Fibroblast of gingiva (primary cell): ENCODE measurements around the gene LRBA.
"Not testable (repeated sequence)": the region's sequence is repeated elsewhere in the genome, so short reads cannot be mapped to it uniquely, and the experiment has no call there.

Experiments used
- DNase-seq: peaks from one replicate; pipeline ENCODE4 v3.0.0-alpha.2; 2011; ENCODE audit warnings: low read depth

The LRBA gene

DNA sequence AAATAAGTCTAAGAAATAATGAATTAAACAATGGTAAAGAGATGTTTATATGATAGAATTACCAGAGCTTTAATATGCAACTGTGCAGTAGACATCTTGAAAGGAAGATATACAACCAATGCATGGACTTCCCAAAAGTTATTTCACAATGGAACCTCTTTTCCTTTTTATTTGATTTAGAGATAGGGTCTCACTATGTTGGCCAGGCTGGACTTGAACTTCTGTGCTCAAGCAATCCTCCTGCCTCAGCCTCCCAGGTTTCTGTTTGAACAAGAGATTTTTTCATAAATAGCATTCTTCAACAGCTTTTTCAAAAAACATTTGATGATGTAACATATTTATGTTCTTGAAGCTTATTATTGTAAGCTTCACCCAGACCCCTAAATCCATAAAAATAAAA, 72.0 kb downstream of the LRBA start:
- DNase-seq: no peak

DNA sequence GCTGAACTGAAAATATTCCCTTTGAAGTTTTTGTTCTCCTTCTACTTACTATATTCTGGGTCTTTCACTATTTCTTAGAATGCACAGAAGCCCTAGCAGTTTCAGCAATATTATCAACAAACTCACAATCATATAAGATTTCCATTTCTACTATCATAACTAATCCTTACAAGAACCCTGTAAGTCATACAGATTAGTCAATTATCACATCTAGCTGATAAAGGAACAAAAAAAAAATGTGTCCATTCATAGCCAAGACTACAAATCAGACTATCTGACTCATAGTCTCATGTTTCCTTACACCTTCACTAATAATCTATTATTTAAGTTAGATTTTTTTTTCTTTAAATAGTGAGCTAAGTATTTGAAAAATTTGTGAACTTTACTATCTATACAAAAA, 72.5 kb downstream of the LRBA start:
- no peak for DNase-seq

GRCh38 chr4:150940123-150940522, 75.0 kb downstream of the LRBA start:
- DNase-seq: no peak

DNA sequence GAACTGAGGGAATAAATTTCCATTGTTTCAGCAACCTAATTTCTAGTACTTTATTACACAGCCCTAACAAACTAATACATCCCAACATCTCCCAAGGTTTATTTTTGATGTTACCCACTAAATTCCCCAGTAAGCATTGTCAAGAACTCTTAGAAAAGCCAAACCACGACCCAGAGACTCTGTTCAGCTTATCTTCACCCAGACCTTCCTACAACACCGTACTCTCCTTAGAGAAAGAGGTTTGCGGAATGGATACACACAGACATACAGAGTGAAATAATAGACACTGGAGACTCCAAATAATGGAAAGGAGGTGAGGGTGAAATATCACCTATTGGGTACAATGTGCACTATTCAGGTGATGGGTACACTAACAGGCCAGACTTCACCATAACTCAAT, 75.6 kb downstream of the LRBA start:
- no peak for DNase-seq

- DNase-seq: no peak
These were observed 76.1 kb downstream of the LRBA start for GRCh38 chr4:150938873-150939499.

GRCh38 chr4:150938417-150938816, 76.7 kb downstream of the LRBA start:
- no peak for DNase-seq

DNA sequence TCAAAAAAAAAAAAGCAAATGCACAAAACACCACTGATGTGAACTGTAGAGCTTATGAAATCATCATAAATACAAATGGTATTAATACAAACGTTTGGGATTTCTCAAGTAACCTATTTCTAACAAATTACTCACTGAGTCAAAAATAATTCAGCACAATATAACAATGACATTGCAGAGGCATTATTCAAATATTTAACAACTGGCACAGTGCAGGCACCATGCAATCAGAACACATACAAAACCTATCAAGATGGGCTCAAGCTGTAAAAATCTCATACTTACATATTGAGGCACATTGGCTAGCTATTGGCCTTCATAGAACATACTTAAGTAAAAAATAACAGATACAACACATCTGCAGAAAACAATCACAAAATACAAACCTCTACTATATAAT, 81.1 kb downstream of the LRBA start:
- DNase-seq: peak; percentile 2

GRCh38 chr4:150931796-150932195, 83.3 kb downstream of the LRBA start:
- DNase-seq: no peak

DNA sequence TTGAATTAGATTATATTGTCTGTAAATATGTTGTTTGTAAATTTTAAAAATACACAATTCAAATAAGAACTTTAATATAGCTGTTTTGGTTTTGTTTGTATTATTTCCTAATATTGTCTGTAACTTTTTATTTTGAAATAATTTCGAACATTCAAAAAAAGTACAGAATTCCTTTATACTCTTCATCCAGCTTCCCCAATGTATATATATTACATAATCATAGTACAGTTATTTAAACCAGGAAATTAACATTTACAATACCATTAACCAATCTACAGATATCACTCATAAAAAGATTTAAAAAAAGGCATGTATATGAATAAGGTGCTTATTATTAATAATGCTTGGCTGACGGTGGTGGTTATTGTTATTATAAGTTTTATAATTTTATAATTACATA, 84.1 kb downstream of the LRBA start:
- no peak for DNase-seq

- DNase-seq: no peak
These were observed 91.1 kb downstream of the LRBA start for GRCh38 chr4:150923945-150924344.

DNA sequence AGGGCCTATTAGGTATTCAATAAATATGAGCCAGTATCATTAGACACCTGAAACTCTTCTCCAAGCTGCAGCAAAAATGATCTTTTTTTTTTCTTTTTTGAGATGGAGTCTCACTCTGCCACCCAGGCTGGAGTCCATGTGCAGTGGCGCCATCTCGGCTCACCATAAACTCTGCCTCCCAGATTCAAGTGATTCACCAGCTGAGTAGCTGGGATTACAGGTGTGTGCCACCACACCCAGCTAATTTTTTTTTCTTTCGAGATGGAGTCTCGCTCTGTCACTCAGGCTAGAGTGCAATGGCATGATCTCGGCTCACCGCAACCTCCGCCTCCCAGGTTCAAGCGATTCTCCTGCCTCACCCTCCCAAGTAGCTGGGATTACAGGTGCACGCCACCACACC, 93.6 kb downstream of the LRBA start:
- not testable (repeated sequence) for DNase-seq

DNA sequence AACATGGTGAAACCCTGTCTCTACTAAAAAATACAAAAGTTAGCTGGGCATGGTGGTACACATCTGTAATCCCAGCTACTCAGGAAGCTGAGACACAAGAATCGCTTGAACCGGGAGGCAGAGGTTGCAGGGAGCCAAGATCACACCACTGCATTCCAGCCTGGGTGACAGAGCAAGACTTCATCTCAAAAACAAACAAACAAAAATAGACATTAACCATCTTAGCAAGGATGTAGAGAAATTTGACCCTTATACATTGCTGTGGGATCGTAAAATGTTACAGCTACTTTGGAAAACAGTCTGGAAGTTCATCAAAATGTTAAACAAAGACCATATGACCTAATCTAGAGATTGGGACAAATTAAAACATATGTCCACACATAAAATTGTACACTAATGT, 96.5 kb downstream of the LRBA start:
- DNase-seq: peak; percentile 13

GRCh38 chr4:150911326-150911725, 103.8 kb downstream of the LRBA start:
- no peak for DNase-seq

DNA sequence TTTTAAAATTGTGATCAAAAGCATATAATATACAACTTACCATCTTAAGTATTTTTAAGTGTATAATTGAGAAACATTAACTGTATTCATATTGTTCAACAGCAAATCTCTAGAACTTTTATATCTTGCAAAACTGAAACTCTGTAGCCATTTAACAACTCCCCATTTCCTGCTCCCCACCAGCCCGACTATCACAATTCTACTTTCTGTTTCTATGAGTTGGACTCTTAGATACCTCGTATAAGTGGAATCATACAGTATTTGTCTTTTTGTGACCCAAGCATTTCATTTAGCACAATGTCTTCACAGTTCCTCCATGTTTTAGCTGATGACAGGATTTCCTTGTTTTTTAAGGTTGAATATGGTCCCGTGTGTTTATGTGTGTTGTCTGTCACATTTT, 106.0 kb downstream of the LRBA start:
- no peak for DNase-seq

GRCh38 chr4:150906987-150907633, 108.0 kb downstream of the LRBA start:
- DNase-seq: no peak

DNA sequence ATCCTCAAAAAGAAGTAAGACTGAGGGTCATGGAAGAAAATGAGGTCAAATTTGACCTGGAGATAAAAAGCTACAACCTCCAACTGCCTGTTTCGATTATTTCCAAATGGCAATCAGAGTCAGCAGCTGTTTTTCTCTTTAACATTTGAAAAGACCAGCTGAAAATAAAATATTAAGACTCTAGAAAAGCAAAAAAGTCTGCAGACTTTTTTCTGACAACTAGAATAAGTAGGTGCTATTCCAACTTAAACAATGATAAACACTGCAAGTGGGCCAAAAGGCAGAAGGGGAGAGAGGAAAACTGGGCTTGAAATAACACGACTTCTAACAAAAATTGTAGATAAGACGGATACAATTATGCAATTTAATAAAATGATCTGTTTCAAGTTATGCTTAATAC, 110.4 kb downstream of the LRBA start:
- DNase-seq: no peak

- DNase-seq: no peak
These were observed 111.5 kb downstream of the LRBA start for GRCh38 chr4:150903603-150904002.

GRCh38 chr4:150896497-150896896, 118.6 kb downstream of the LRBA start:
- no peak for DNase-seq

- no peak for DNase-seq
These were observed 124.8 kb downstream of the LRBA start for GRCh38 chr4:150890246-150890645.

GRCh38 chr4:150889306-150889705, 125.8 kb downstream of the LRBA start:
- DNase-seq: no peak

DNA sequence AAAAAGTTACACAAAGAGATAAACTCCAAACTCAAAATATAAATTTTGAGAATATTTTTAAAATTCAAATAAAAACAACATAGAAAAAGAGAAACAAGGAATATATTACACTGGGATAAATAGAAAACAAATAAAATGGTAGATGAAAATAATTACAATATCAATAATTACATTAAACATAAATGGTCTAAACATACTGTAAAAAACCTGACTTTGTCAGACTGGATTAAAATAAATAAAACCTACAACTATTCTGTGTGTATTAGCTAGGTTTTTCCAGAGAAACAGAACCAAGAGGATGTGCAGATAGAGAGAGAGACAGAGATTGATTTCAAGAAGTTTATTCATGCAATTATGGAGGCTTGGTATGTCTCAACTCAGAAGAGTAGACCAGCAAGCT, 126.5 kb downstream of the LRBA start:
- DNase-seq: no peak

GRCh38 chr4:150888217-150888616, 126.9 kb downstream of the LRBA start:
- DNase-seq: no peak

GRCh38 chr4:150886597-150886996, 128.5 kb downstream of the LRBA start:
- DNase-seq: peak; percentile 48

DNA sequence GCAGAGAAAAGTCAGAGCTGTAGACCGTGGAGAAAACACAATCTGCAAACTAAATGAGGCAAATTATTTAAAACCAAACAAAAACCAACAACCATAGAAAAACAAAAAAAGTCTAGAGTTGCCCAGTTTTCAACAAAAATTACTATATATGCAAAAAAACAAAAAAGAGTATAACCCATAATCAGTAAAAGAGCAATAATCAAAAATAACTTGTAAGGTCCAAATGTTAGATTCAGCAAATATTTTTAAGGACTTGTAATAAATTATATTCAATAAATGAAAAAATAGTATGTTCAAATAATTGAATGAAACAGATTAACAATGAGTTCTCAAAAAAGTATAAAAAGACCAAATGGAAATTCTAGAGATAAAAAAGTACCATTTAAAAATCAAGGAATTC, 130.5 kb downstream of the LRBA start:
- no peak for DNase-seq
